Placental pericyte (primary cell): Measurements from ENCODE around the gene PCDHGA7. TPM values are rescaled to one million over a fixed set of nuclear protein-coding genes. Genes with fewer than 3 reads are reported as not detected.

Experiments used
- total RNA-seq: library from RNA; depleted of rRNA; stranded (reverse); fragments of >200 nt; gene quantifications from 2 replicates; pipeline ENCODE4 v1.2.3, GENCODE V29; 2012

Gene PCDHGA7
- total RNA-seq = 4.3 and 7.7 TPM in 2 replicates

GRCh38 chr5:141382469-141383294 is at the start of gene PCDHGA7:
Gene PCDHGA7, plus strand, starts transcription at chr5:141382742. Its CDS starts 158 bp downstream, at chr5:141382900.

GRCh38 chr5:141338538-141339306 is 43.8 kb upstream of the PCDHGA7 start, which contains the start of gene PCDHGA2:
Gene PCDHGA2, plus strand, starts transcription at chr5:141338760.

GRCh38 chr5:141343242-141343952 is 39.1 kb upstream of the PCDHGA7 start, which contains the start of gene PCDHGA3:
Gene PCDHGA3, plus strand, starts transcription at chr5:141343829. Its CDS starts 205 bp downstream, at chr5:141344034.

GRCh38 chr5:141349917-141350619 is 32.5 kb upstream of the PCDHGA7 start, which contains the start of gene PCDHGB1:
Gene PCDHGB1, plus strand, starts transcription at chr5:141350099. Its CDS starts 162 bp downstream, at chr5:141350261.

GRCh38 chr5:141354900-141355469 is 27.6 kb upstream of the PCDHGA7 start, which contains the start of gene PCDHGA4:
Gene PCDHGA4, plus strand, starts transcription at chr5:141355021. Its CDS starts 87 bp downstream, at chr5:141355108.

GRCh38 chr5:141359790-141360426 is 22.6 kb upstream of the PCDHGA7 start, which contains the start of gene PCDHGB2:
Gene PCDHGB2, plus strand, starts transcription at chr5:141359994. Its CDS starts 142 bp downstream, at chr5:141360136.

GRCh38 chr5:141363952-141364660 is 18.4 kb upstream of the PCDHGA7 start, which contains the start of gene PCDHGA5:
Gene PCDHGA5, plus strand, starts transcription at chr5:141364162. Its CDS starts 169 bp downstream, at chr5:141364331.

GRCh38 chr5:141369994-141370848 is 12.3 kb upstream of the PCDHGA7 start, which contains the start of gene PCDHGB3:
Gene PCDHGB3, plus strand, starts transcription at chr5:141370242. Its CDS starts 153 bp downstream, at chr5:141370395.

GRCh38 chr5:141373673-141374317 is 8.7 kb upstream of the PCDHGA7 start, which contains the start of gene PCDHGA6:
Gene PCDHGA6, plus strand, starts transcription at chr5:141373891. Its CDS starts 193 bp downstream, at chr5:141374084.

GRCh38 chr5:141387557-141388311 is 5.2 kb downstream of the PCDHGA7 start, which contains the start of gene PCDHGB4:
Gene PCDHGB4, plus strand, starts transcription at chr5:141387698. Its CDS starts 187 bp downstream, at chr5:141387885.

GRCh38 chr5:141392429-141393198 is 10.1 kb downstream of the PCDHGA7 start, which contains the start of gene PCDHGA8:
Gene PCDHGA8, plus strand, starts transcription at chr5:141392633. Its CDS starts 181 bp downstream, at chr5:141392814.

GRCh38 chr5:141397756-141398551 is 15.4 kb downstream of the PCDHGA7 start, which contains the start of gene PCDHGB5:
Gene PCDHGB5, plus strand, starts transcription at chr5:141397947. Its CDS starts 181 bp downstream, at chr5:141398128.

GRCh38 chr5:141402553-141403243 is 20.2 kb downstream of the PCDHGA7 start, which contains the start of gene PCDHGA9:
Gene PCDHGA9, plus strand, starts transcription at chr5:141402778. Its CDS starts 175 bp downstream, at chr5:141402953.

GRCh38 chr5:141407790-141408505 is 25.4 kb downstream of the PCDHGA7 start, which contains the start of gene PCDHGB6:
Gene PCDHGB6, plus strand, starts transcription at chr5:141408021. Its CDS starts 182 bp downstream, at chr5:141408203.

